Vagina (tissue), 2 donors: Measurements from ENCODE around the gene ELK3. TPM values are rescaled to one million over a fixed set of nuclear protein-coding genes. Genes with fewer than 3 reads are reported as not detected.
A peak's percentile ranks its signal among the peaks of the same experiment; 100 is the strongest.

ENCODE experiments used
- DNase-seq, 2 donors: peaks; one replicate each; pipeline ENCODE4 v3.0.0-alpha.2; 2017; ENCODE audit errors: extremely low spot score in 2 of 2
- H3K27ac ChIP-seq: fragments of 200-600 bp; sonication (generic); one replicate; pipeline ENCODE4 v1.5.1; 2019
- H3K27me3 ChIP-seq: fragments of 200-600 bp; sonication (generic); one replicate; pipeline ENCODE4 v1.5.1; 2019
- H3K36me3 ChIP-seq, 2 donors: fragments of 200-600 bp; sonication (generic); one replicate each; pipeline ENCODE4 v1.5.1; 2017 to 2019
- H3K4me1 ChIP-seq: fragments of 200-600 bp; sonication (generic); one replicate; pipeline ENCODE4 v1.5.1; 2019
- H3K4me3 ChIP-seq, 2 donors: fragments of 200-600 bp; sonication (generic); 1 replicate in 1 of 2; 2 replicates in 1 of 2; pipeline ENCODE4 v1.5.1; 2016 to 2019
- H3K9me3 ChIP-seq: fragments of 200-600 bp; sonication (generic); one replicate; pipeline ENCODE4 v1.5.1; 2019
- CTCF ChIP-seq, 3 experiments: fragments of 450-650 bp in 2 of 3; fragments of 200-600 bp in 1 of 3; sonication (generic) in 1 of 3; IDR thresholded peaks; one replicate each; pipeline ENCODE4 v1.5.1; 2017 to 2019; ENCODE audit warnings: antibody characterized with exemption in 3 of 3, mild to moderate bottlenecking in 2 of 3, moderate library complexity in 2 of 3
- POLR2A ChIP-seq, 2 donors: fragments of 450-650 bp; IDR thresholded peaks; one replicate each; pipeline ENCODE4 v1.6.1; 2017; ENCODE audit warnings: antibody characterized with exemption in 2 of 2, mild to moderate bottlenecking in 2 of 2, moderate library complexity in 2 of 2
- POLR2AphosphoS5 ChIP-seq, 2 donors: sonication (generic); formaldehyde crosslinking; IDR thresholded peaks; one replicate each; pipeline ENCODE4 v1.9.0; 2017; ENCODE audit warnings: antibody characterized with exemption in 2 of 2, mild to moderate bottlenecking in 2 of 2, low read depth in 1 of 2; ENCODE audit not compliant: insufficient read depth in 1 of 2
- intact Hi-C: fragments of 100-400 bp; cut with DNase I; formaldehyde crosslinking; loops from one replicate; pipeline ENCODE4 v1.15.1; 2023
- total RNA-seq: library from RNA; depleted of rRNA; stranded (reverse); fragments of >200 nt; gene quantifications from one replicate; pipeline ENCODE4 v1.2.3, GENCODE V29; 2016

Gene ELK3
- total RNA-seq, 1 donor from 2014 or later = 39.5 TPM

GRCh38 chr12:96257550-96258103 is 63.5 kb downstream of the ELK3 start:
- Histone ChIP-seq H3K4me1 (peaks cover 33% of the 10 kb centered on the region), H3K27ac (peak overlapping the region; percentile 33), H3K36me3 (peaks cover 0 to 31% of the 10 kb centered on the region in 2 donors), H3K27me3 (no peaks in the 10 kb centered on the region), H3K4me3 (no peak overlapping the region), H3K9me3 (no peaks in the 10 kb centered on the region)
- TF ChIP-seq CTCF (IDR thresholded peaks at IDR 0.05) (no peak), POLR2AphosphoS5 (IDR thresholded peaks at IDR 0.05; ENCODE audit: insufficient read depth in 1 of 2, low read depth in 1 of 2) (no peak), POLR2A (IDR thresholded peaks at IDR 0.05) (no peak)
- intact Hi-C loops = no loop called here
- DNase-seq = no peak

- TF ChIP-seq CTCF (IDR thresholded peaks at IDR 0.05) = no peak
- no peak for TF ChIP-seq POLR2A (IDR thresholded peaks at IDR 0.05)
- TF ChIP-seq POLR2AphosphoS5 (IDR thresholded peaks at IDR 0.05; ENCODE audit: insufficient read depth in 1 of 2, low read depth in 1 of 2) = no peak
- DNase-seq = no peak
- Histone ChIP-seq H3K4me1 (peaks cover 33% of the 10 kb centered on the region), H3K4me3 (no peak overlapping the region), H3K27ac (peak overlapping the region; percentile 33), H3K36me3 (peaks cover 0 to 33% of the 10 kb centered on the region in 2 donors), H3K9me3 (no peaks in the 10 kb centered on the region), H3K27me3 (no peaks in the 10 kb centered on the region)
- intact Hi-C loops = no loop called here
Measured at GRCh38 chr12:96258104-96258961, 64.2 kb downstream of the ELK3 start.

- DNase-seq = no peak
- Histone ChIP-seq H3K4me1 (peaks cover 25% of the 10 kb centered on the region), H3K27me3 (no peaks in the 10 kb centered on the region), H3K36me3 (peaks cover 0 to 41% of the 10 kb centered on the region in 2 donors), H3K4me3 (no peak overlapping the region), H3K27ac (no peak overlapping the region), H3K9me3 (no peaks in the 10 kb centered on the region)
- no peak for TF ChIP-seq CTCF (IDR thresholded peaks at IDR 0.05)
- no peak for TF ChIP-seq POLR2AphosphoS5 (IDR thresholded peaks at IDR 0.05; ENCODE audit: insufficient read depth in 1 of 2, low read depth in 1 of 2)
- no peak for TF ChIP-seq POLR2A (IDR thresholded peaks at IDR 0.05)
- intact Hi-C loops = no loop called here
Measured at GRCh38 chr12:96260231-96260630, 66.1 kb downstream of the ELK3 start.

GRCh38 chr12:96260644-96261043 is 66.5 kb downstream of the ELK3 start:
- TF ChIP-seq POLR2AphosphoS5 (IDR thresholded peaks at IDR 0.05; ENCODE audit: insufficient read depth in 1 of 2, low read depth in 1 of 2) (no peak), CTCF (IDR thresholded peaks at IDR 0.05) (no peak), POLR2A (IDR thresholded peaks at IDR 0.05) (no peak)
- peaks cover 0 to 41% of the 10 kb centered on the region in 2 donors for H3K36me3 ChIP-seq
- no peak overlapping the region for H3K4me3 ChIP-seq
- no peaks in the 10 kb centered on the region for H3K9me3 ChIP-seq
- H3K4me1 ChIP-seq = peaks cover 25% of the 10 kb centered on the region
- no peak overlapping the region for H3K27ac ChIP-seq
- DNase-seq = no peak
- H3K27me3 ChIP-seq = no peaks in the 10 kb centered on the region
- intact Hi-C loops = no loop called here

GRCh38 chr12:96261557-96261956 is 67.4 kb downstream of the ELK3 start:
- no peak for DNase-seq
- Histone ChIP-seq H3K27me3 (no peaks in the 10 kb centered on the region), H3K27ac (no peak overlapping the region), H3K36me3 (peaks cover 0 to 41% of the 10 kb centered on the region in 2 donors), H3K4me1 (peaks cover 25% of the 10 kb centered on the region), H3K4me3 (no peak overlapping the region), H3K9me3 (no peaks in the 10 kb centered on the region)
- intact Hi-C loops = no loop called here
- TF ChIP-seq POLR2AphosphoS5 (IDR thresholded peaks at IDR 0.05; ENCODE audit: insufficient read depth in 1 of 2, low read depth in 1 of 2) (no peak), CTCF (IDR thresholded peaks at IDR 0.05) (no peak), POLR2A (IDR thresholded peaks at IDR 0.05) (no peak)
